Measurements from ENCODE around the gene EML4. TPM values are rescaled to one million over a fixed set of nuclear protein-coding genes. Genes with fewer than 3 reads are reported as not detected.

The EML4 gene
- total and polyA plus RNA-seq, 2 of the 13 experiments (the other 11 are each of a cell fraction or from before 2014, with no cell fraction given): 243 to 476 TPM

- no peaks in the 10 kb centered on the region for H3K36me3 ChIP-seq (replicated peaks in 1 of 2; ENCODE audit: control insufficient read depth in 1 of 2, insufficient read depth in 2 of 2, low read length in 2 of 2)
- H3K4me1 ChIP-seq (ENCODE audit: insufficient read depth, low read length): peaks cover 83% of the 10 kb centered on the region
- intact Hi-C loops (cut with micrococcal nuclease; ENCODE audit: unreplicated experiment) (no loop called here), in situ Hi-C loops (cut with HindIII; ENCODE audit: extremely low pct_ligation_motif_present, low pct_unique_long_range_greater_than_20kb) (no loop called here)
- BruUV-seq (replicated peaks): TSS peak; percentile 76
- peak overlapping the region; percentile 71 for H3K9ac ChIP-seq (ENCODE audit: insufficient read depth, low read depth, low read length)
- H3K27me3 ChIP-seq (ENCODE audit: control insufficient read depth in 1 of 2, insufficient read depth in 2 of 2, low read length in 2 of 2): no peaks in the 10 kb centered on the region; a peak in 1 of 5 replicates
- H3K27ac ChIP-seq (ENCODE audit: extremely low read length, insufficient read depth, low read length): peak overlapping the region; percentile 80
- H3K9me3 ChIP-seq (ENCODE audit: low read length): no peaks in the 10 kb centered on the region
- H2AFZ ChIP-seq (ENCODE audit: low read length): no peak overlapping the region
- DNase-seq (ENCODE audit: low spot score): peak; percentile 94
- H3K4me3 ChIP-seq (replicated peaks in 1 of 3; ENCODE audit: insufficient read depth in 1 of 3, low read depth in 2 of 3, low read length in 3 of 3): peak overlapping the region; percentile 50 to 70 (median 63)
- 3% methylated on average over 13 of the region's 13 CpGs for WGBS (ENCODE audit: low lambda C conversion rate)
- ChIA-PET POLR2A (interaction anchor here (0.9 to 3.8 kb wide), 30 partner anchors 8 to 86 kb away, joined by 3 to 77 read pairs (median 8); partner anchors contain the start of gene EML4), CTCF (ENCODE audit: low intra/inter-chr PET ratio, low total read pairs) (interaction anchor here (1.1 kb wide), 1 partner anchor 96 kb away, joined by 3 read pairs; no protein-coding TSS in a partner anchor)
- peak; percentile 77 for ATAC-seq
- H3K4me2 ChIP-seq (ENCODE audit: low read depth, low read length): peak overlapping the region; percentile 98
- FAIRE-seq: peak; percentile 34
- no peaks in the 10 kb centered on the region for H4K20me1 ChIP-seq (ENCODE audit: insufficient read depth, low read length)
- peaks cover 39% of the 10 kb centered on the region for H3K79me2 ChIP-seq (ENCODE audit: insufficient read depth, low read length)
- no peak for TF ChIP-seq ZNF7 (CRISPR knock-in tag; IDR thresholded peaks at IDR 0.05)
- TF ChIP-seq ZBTB46 (CRISPR knock-in tag; IDR thresholded peaks at IDR 0.05; ENCODE audit: borderline replicate concordance): peak; percentile 90; the same call in 1 of the 2 replicates
- TF ChIP-seq BATF2 (CRISPR knock-in tag; IDR thresholded peaks at IDR 0.05): no peak
- TF ChIP-seq ISL2 (CRISPR knock-in tag; IDR thresholded peaks at IDR 0.05): peak; percentile 94
- no peak for TF ChIP-seq ZNF773 (CRISPR knock-in tag; IDR thresholded peaks at IDR 0.05; ENCODE audit: borderline replicate concordance)
- no peak for TF ChIP-seq ZNF251 (CRISPR knock-in tag; IDR thresholded peaks at IDR 0.05)
- peak; percentile 76 for TF ChIP-seq ZFX (CRISPR knock-in tag; IDR thresholded peaks at IDR 0.05; ENCODE audit: low read depth)
- no peak for TF ChIP-seq ATF6 (CRISPR knock-in tag; conservative IDR thresholded peaks at IDR 0.05)
- TF ChIP-seq ZNF232 (CRISPR knock-in tag; IDR thresholded peaks at IDR 0.05; ENCODE audit: borderline replicate concordance): peak; percentile 67; the same call in 1 of the 2 replicates
- TF ChIP-seq ZNF3 (CRISPR knock-in tag; IDR thresholded peaks at IDR 0.05): no peak
- no peak for TF ChIP-seq GRHL1 (CRISPR knock-in tag; conservative IDR thresholded peaks at IDR 0.05)
- TF ChIP-seq PBX3 (CRISPR knock-in tag; IDR thresholded peaks at IDR 0.05; ENCODE audit: borderline replicate concordance): no peak; the same call in 1 of the 2 replicates
- TF ChIP-seq KAT2B (IDR thresholded peaks at IDR 0.05; ENCODE audit: borderline replicate concordance, low read depth, low read length): no peak
- no peak for TF ChIP-seq ZFP36L1 (CRISPR knock-in tag; IDR thresholded peaks at IDR 0.05)
- TF ChIP-seq ZFY (CRISPR knock-in tag; IDR thresholded peaks at IDR 0.05): peak; percentile 67
- TF ChIP-seq ZNF441 (CRISPR knock-in tag; IDR thresholded peaks at IDR 0.05; ENCODE audit: borderline replicate concordance): no peak
Measured at GRCh38 chr2:42141687-42142546, 27.2 kb upstream of the EML4 start.

All from HepG2 (cell line).